ENCODE measurements around the gene KIF26B.

The KIF26B gene

DNA sequence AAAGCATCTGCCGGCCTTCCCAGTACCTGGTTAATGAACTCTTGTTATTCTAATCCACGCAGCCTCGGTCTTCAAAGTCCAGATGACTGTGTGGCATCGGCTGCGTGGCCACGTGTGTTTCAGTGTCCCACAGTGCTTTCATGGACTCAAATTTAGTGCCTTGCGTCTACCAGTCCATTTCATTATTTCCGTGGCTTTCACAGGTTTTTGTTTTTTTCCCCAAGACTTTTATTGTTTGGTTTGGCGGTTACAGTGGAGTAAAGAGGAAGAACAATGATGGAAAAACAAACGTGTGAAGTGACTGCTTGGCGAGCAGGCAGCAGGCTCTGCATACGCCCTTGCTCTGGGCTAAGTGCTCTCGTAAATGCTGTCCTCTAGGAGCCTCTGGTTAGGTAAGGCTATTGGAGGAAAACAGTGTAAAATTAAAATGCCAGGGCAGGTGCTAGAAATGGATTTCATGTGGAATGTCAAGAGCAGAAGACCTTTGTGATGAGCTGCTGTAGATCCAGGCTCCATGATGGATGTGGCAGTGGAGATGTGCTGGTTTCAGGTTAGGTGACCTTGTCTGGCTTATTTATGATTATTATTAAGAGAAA lies 536.3 kb downstream of the KIF26B start:
- Histone ChIP-seq H3K36me3 (ENCODE audit: insufficient read depth, low read length) (no peaks in the 10 kb centered on the region), H3K79me2 (ENCODE audit: insufficient read depth, low read length) (no peaks in the 10 kb centered on the region), H3K4me1 (ENCODE audit: insufficient read depth, low read length, severe bottlenecking) (no peaks in the 10 kb centered on the region), H3K4me2 (ENCODE audit: low read length) (no peak overlapping the region), H3K9me3 (ENCODE audit: low read length) (no peaks in the 10 kb centered on the region), H4K20me1 (ENCODE audit: insufficient read depth, low read length) (no peaks in the 10 kb centered on the region), H3K9me2 (ENCODE audit: low read depth, low read length) (no peaks in the 10 kb centered on the region), H3K9ac (ENCODE audit: low read length) (no peak overlapping the region), H3F3A (ENCODE audit: insufficient read depth, low read length) (no peaks in the 10 kb centered on the region), H3K4me3 (ENCODE audit: low read depth, low read length, poor library complexity, severe bottlenecking) (no peak overlapping the region), H2AFZ (ENCODE audit: low read length) (no peak overlapping the region), H3K27ac (ENCODE audit: low read depth, low read length, poor library complexity, severe bottlenecking) (no peak overlapping the region), H3K27me3 (ENCODE audit: insufficient read depth, low read length) (no peaks in the 10 kb centered on the region; the same call in 1 of the 2 replicates)
- TF ChIP-seq, protein P1, sequence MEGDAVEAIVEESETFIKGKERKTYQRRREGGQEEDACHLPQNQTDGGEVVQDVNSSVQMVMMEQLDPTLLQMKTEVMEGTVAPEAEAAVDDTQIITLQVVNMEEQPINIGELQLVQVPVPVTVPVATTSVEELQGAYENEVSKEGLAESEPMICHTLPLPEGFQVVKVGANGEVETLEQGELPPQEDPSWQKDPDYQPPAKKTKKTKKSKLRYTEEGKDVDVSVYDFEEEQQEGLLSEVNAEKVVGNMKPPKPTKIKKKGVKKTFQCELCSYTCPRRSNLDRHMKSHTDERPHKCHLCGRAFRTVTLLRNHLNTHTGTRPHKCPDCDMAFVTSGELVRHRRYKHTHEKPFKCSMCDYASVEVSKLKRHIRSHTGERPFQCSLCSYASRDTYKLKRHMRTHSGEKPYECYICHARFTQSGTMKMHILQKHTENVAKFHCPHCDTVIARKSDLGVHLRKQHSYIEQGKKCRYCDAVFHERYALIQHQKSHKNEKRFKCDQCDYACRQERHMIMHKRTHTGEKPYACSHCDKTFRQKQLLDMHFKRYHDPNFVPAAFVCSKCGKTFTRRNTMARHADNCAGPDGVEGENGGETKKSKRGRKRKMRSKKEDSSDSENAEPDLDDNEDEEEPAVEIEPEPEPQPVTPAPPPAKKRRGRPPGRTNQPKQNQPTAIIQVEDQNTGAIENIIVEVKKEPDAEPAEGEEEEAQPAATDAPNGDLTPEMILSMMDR (IDR thresholded peaks at IDR 0.05; ENCODE audit: low read length): no peak
- no peak for TF ChIP-seq EZH2 (IDR thresholded peaks at IDR 0.05; ENCODE audit: borderline replicate concordance, low read length)

DNA sequence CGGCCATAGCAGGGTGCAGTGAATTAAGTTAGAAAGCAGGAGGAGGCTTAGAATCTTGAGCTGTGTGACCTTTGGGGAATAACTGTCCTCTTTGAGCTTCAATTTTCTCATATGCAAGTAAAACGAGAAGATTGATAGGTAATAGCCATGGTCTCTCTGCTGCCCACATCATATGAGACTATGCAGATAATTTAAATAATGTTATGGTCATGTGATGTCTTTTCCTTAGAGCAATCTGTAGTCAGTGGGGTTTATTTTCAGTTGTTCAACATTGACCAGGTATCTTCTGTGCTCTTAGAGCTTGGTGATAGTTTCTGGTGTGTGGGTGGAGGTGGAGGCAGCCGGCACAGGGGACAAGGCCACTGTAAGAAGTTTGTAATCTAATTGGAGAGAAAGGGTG lies 537.1 kb downstream of the KIF26B start:
- no peaks in the 10 kb centered on the region for H3K4me1 ChIP-seq (ENCODE audit: insufficient read depth, low read length, severe bottlenecking)
- H3K9me3 ChIP-seq (ENCODE audit: low read length): no peaks in the 10 kb centered on the region
- H4K20me1 ChIP-seq (ENCODE audit: insufficient read depth, low read length): no peaks in the 10 kb centered on the region
- H2AFZ ChIP-seq (ENCODE audit: low read length): no peak overlapping the region
- no peaks in the 10 kb centered on the region for H3K79me2 ChIP-seq (ENCODE audit: insufficient read depth, low read length)
- no peaks in the 10 kb centered on the region; the same call in 1 of the 2 replicates for H3K27me3 ChIP-seq (ENCODE audit: insufficient read depth, low read length)
- H3K27ac ChIP-seq (ENCODE audit: low read depth, low read length, poor library complexity, severe bottlenecking): no peak overlapping the region
- H3K9me2 ChIP-seq (ENCODE audit: low read depth, low read length): no peaks in the 10 kb centered on the region
- TF ChIP-seq EZH2 (IDR thresholded peaks at IDR 0.05; ENCODE audit: borderline replicate concordance, low read length): no peak
- TF ChIP-seq, protein P1 (IDR thresholded peaks at IDR 0.05; ENCODE audit: low read length): no peak
- H3F3A ChIP-seq (ENCODE audit: insufficient read depth, low read length): no peaks in the 10 kb centered on the region
- no peaks in the 10 kb centered on the region for H3K36me3 ChIP-seq (ENCODE audit: insufficient read depth, low read length)
- H3K9ac ChIP-seq (ENCODE audit: low read length): no peak overlapping the region
- H3K4me3 ChIP-seq (ENCODE audit: low read depth, low read length, poor library complexity, severe bottlenecking): no peak overlapping the region
- no peak overlapping the region for H3K4me2 ChIP-seq (ENCODE audit: low read length)

GRCh38 chr1:245692318-245692717 lies 537.5 kb downstream of the KIF26B start:
- no peaks in the 10 kb centered on the region for H3K79me2 ChIP-seq (ENCODE audit: insufficient read depth, low read length)
- no peak overlapping the region for H3K27ac ChIP-seq (ENCODE audit: low read depth, low read length, poor library complexity, severe bottlenecking)
- TF ChIP-seq, protein P1 (IDR thresholded peaks at IDR 0.05; ENCODE audit: low read length): no peak
- no peak for TF ChIP-seq EZH2 (IDR thresholded peaks at IDR 0.05; ENCODE audit: borderline replicate concordance, low read length)
- H3K36me3 ChIP-seq (ENCODE audit: insufficient read depth, low read length): no peaks in the 10 kb centered on the region
- H3K27me3 ChIP-seq (ENCODE audit: insufficient read depth, low read length): no peaks in the 10 kb centered on the region; the same call in 1 of the 2 replicates
- no peaks in the 10 kb centered on the region for H3F3A ChIP-seq (ENCODE audit: insufficient read depth, low read length)
- H3K4me3 ChIP-seq (ENCODE audit: low read depth, low read length, poor library complexity, severe bottlenecking): no peak overlapping the region
- no peaks in the 10 kb centered on the region for H4K20me1 ChIP-seq (ENCODE audit: insufficient read depth, low read length)
- no peaks in the 10 kb centered on the region for H3K4me1 ChIP-seq (ENCODE audit: insufficient read depth, low read length, severe bottlenecking)
- H2AFZ ChIP-seq (ENCODE audit: low read length): no peak overlapping the region
- H3K4me2 ChIP-seq (ENCODE audit: low read length): no peak overlapping the region
- no peaks in the 10 kb centered on the region for H3K9me2 ChIP-seq (ENCODE audit: low read depth, low read length)
- no peaks in the 10 kb centered on the region for H3K9me3 ChIP-seq (ENCODE audit: low read length)
- no peak overlapping the region for H3K9ac ChIP-seq (ENCODE audit: low read length)
